Measurements from ENCODE around the gene FHIT.
A peak's percentile ranks its signal among the peaks of the same experiment; 100 is the strongest.

Gene FHIT

DNA sequence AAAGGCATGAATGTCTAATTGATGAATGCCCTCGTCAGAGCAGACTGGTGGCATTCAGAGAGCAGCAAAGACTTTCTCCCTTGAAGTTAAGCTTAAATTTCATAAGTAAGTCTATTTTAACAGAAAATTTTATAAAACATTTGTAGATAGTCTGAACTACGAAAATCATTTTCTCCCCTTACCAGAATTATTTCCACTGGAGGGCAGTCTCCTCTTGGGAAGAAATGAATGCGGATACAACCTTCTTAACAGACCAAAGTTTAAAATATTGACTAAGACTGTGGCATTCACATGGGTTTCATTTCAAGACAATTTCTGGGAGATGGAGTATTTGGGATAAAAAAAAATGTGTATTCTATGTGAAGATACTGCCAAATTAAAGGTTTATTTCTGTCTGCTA is 669.0 kb downstream of the FHIT start:
- ChIA-PET POLR2A (ENCODE audit: low non-redundant PET) (no interaction called here), CTCF (no interaction called here)
- TF ChIP-seq, protein P1, sequence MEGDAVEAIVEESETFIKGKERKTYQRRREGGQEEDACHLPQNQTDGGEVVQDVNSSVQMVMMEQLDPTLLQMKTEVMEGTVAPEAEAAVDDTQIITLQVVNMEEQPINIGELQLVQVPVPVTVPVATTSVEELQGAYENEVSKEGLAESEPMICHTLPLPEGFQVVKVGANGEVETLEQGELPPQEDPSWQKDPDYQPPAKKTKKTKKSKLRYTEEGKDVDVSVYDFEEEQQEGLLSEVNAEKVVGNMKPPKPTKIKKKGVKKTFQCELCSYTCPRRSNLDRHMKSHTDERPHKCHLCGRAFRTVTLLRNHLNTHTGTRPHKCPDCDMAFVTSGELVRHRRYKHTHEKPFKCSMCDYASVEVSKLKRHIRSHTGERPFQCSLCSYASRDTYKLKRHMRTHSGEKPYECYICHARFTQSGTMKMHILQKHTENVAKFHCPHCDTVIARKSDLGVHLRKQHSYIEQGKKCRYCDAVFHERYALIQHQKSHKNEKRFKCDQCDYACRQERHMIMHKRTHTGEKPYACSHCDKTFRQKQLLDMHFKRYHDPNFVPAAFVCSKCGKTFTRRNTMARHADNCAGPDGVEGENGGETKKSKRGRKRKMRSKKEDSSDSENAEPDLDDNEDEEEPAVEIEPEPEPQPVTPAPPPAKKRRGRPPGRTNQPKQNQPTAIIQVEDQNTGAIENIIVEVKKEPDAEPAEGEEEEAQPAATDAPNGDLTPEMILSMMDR (conservative IDR thresholded peaks at IDR 0.05; ENCODE audit: low read depth), result no peak
- no peak for DNase-seq (ENCODE audit: low spot score)
- no peak overlapping the region for H3K27ac ChIP-seq

DNA sequence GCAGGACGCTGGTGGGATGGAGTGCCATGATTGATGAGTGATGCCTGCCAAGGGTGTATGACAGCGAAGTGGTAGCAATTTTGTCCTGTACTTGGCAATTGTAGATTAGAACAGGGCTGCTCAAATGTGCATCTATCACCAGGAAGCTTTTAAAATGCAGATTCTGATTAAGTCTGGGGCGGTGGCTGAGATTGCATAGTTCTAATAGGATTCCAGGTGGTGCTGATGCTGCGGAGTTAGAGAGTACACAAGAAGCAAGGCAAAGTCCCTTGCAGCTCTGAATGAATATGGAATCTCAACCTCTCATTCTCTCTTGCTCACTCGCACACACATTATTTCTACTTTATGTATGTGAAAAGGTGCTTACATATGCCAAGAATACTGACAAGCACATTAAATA is 670.4 kb downstream of the FHIT start:
- no peak overlapping the region for H3K27ac ChIP-seq
- ChIA-PET POLR2A (ENCODE audit: low non-redundant PET) (no interaction called here), CTCF (no interaction called here)
- DNase-seq (ENCODE audit: low spot score), result no peak
- TF ChIP-seq, protein P1 (conservative IDR thresholded peaks at IDR 0.05; ENCODE audit: low read depth), result no peak

DNA sequence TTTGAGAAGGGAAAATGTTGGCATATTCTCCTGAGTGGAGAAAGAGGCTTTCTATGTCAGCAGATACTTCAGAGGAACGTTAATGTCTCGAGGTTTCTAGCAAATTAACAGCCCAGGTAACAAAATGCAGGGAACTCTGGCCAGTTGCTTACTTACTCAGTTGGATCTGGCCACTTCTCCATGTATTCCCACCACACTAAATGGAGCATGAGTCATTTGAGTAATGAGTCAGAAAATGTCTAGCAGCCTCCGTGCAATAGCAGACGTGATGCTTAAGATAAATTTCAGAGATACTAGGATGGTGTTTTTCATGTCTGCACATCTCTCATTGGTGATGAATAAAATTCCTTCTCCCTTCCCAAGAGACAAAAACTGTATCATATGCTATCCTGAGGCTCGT is 671.5 kb downstream of the FHIT start:
- TF ChIP-seq, protein P1 (conservative IDR thresholded peaks at IDR 0.05; ENCODE audit: low read depth), result no peak
- POLR2A ChIA-PET (ENCODE audit: low non-redundant PET), result no interaction called here
- no peak overlapping the region for H3K27ac ChIP-seq
- peak; percentile 13 for DNase-seq (ENCODE audit: low spot score)
- CTCF ChIA-PET, result no interaction called here

DNA sequence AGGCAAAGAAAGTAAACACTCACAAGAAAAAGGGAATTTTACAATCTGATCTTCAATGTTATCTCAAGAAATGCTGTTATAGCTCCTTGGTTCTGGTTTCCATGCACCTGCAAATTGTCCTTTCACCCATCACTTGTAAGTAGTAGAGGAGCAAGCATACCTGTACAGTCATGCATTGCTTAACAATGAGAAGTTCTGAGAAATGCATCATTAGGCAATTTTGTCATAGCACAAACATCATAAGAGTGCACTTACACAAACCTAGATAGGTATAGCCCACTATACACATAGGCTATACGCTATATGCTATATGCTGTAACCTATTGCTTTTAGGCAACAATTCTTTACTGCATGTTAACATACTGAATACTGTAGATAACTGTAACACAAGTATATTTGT is 672.3 kb downstream of the FHIT start:
- ChIA-PET CTCF (no interaction called here), POLR2A (ENCODE audit: low non-redundant PET) (no interaction called here)
- no peak for DNase-seq (ENCODE audit: low spot score)
- TF ChIP-seq, protein P1 (conservative IDR thresholded peaks at IDR 0.05; ENCODE audit: low read depth), result no peak
- no peak overlapping the region for H3K27ac ChIP-seq

DNA sequence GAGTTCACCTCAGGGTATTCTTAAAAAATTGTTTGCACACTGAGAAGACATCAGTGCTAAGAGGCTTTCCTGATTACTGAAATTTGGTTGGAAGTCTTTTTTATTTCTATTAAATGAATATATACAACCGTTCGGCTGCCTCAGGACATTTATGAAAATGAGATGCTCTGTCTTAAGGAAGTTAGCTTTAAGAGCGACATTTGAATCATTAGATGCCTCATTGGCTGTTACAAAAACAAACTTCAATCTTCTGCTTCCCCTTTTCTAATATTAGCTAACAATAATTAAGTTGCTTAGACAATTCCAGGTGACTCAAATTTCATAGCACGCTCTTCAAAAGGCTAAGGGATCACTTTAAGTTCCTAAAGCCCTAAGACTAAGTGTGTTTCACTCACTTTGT is 673.7 kb downstream of the FHIT start:
- POLR2A ChIA-PET (ENCODE audit: low non-redundant PET), result no interaction called here
- no peak for DNase-seq (ENCODE audit: low spot score)
- TF ChIP-seq, protein P1 (conservative IDR thresholded peaks at IDR 0.05; ENCODE audit: low read depth), result no peak
- no peak overlapping the region for H3K27ac ChIP-seq
- CTCF ChIA-PET, result no interaction called here

DNA sequence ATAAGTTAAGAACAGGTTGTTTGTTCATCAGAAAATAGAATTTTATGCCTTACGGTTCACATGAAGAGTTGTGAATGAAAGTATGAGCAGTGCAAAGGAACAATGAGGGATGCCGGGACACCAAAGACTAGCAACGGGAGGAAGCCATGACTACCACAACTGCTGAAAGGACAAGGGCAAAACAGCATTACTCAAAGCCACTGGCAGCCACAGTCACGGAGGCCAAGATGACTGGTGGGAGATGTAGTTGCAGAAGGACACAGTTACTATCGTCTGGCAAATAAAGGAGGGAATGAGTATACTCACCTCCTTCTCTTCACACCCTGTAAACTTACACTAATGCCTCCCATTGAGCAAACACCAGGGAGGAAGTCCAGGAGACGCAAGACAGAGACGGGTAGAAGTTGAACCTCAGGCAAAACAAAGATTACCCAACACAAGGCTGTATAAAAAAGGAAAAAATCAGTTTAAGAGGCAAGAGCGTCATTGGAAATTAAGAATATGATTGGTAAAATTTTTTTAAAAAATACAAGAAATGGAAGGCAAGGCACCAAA is 675.5 kb downstream of the FHIT start:
- no peak overlapping the region for H3K27ac ChIP-seq
- no peak for DNase-seq (ENCODE audit: low spot score)
- ChIA-PET POLR2A (ENCODE audit: low non-redundant PET) (no interaction called here), CTCF (no interaction called here)
- TF ChIP-seq, protein P1 (conservative IDR thresholded peaks at IDR 0.05; ENCODE audit: low read depth), result no peak
